NT2/D1 (cell line): ENCODE data around the gene NDST3.

Experiments
- SUZ12 ChIP-seq: IDR thresholded peaks from 2 replicates; pipeline ENCODE4 v1.6.1; 2011; ENCODE audit not compliant: insufficient read length, insufficient read depth; ENCODE audit errors: extremely low read depth
- YY1 ChIP-seq: IDR thresholded peaks from 2 replicates; pipeline ENCODE4 v1.6.1; 2011; ENCODE audit not compliant: insufficient read length, insufficient read depth
- ZNF274 ChIP-seq: IDR thresholded peaks from 2 replicates; pipeline ENCODE4 v1.6.1; 2011; ENCODE audit warnings: mild to moderate bottlenecking, low read depth, low read length

DNA sequence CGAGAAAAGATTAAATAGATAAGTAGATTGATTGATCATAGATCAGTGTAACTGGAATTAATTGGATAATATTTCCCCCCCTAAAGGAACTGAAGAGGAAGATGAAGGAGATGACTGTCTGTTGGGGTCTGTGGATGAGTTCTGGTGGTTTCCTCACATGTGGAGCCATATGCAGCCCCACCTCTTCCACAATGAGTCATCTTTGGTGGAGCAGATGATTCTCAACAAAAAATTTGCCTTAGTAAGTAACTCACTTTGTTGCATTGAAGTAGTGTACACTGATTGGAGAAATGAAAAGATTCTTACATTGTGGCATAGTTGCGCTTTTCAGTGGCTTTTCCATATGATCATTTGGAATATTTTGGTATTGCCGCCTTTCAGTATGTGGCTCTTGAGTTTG lies 80.4 kb downstream of the NDST3 start:
- TF ChIP-seq YY1, result no peak
- TF ChIP-seq ZNF274, result no peak
- no peak for TF ChIP-seq SUZ12
